ENCODE results near the gene CES1.
"Not testable (repeated sequence)": the region's sequence is repeated elsewhere in the genome, so short reads cannot be mapped to it uniquely, and the experiment has no call there.

Gene CES1

DNA sequence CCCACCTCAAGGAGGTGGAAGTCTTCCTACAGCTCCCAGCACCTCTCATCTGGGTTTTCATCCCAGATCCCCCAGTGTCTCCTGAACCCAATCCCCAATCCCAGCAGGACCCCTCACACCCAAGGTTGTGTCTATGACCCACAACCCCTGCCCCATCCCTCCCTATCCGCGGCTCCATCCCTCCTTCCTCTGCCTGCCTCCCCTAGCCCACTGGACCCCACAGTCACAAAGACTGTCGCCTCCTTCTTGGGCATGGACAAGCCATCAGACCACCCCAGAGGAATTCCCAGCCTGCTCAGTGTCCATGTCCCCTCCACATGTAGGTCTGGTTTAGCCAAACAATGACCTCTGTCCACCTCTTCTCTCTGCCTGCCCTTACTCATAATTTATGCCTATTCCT is 12.3 kb downstream of the CES1 start:
- TF ChIP-seq, protein P1, sequence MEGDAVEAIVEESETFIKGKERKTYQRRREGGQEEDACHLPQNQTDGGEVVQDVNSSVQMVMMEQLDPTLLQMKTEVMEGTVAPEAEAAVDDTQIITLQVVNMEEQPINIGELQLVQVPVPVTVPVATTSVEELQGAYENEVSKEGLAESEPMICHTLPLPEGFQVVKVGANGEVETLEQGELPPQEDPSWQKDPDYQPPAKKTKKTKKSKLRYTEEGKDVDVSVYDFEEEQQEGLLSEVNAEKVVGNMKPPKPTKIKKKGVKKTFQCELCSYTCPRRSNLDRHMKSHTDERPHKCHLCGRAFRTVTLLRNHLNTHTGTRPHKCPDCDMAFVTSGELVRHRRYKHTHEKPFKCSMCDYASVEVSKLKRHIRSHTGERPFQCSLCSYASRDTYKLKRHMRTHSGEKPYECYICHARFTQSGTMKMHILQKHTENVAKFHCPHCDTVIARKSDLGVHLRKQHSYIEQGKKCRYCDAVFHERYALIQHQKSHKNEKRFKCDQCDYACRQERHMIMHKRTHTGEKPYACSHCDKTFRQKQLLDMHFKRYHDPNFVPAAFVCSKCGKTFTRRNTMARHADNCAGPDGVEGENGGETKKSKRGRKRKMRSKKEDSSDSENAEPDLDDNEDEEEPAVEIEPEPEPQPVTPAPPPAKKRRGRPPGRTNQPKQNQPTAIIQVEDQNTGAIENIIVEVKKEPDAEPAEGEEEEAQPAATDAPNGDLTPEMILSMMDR (IDR thresholded peaks at IDR 0.05; ENCODE audit: low read depth, low read length) = no peak
- H3K4me3 ChIP-seq (ENCODE audit: low read depth, low read length) = no peak overlapping the region

DNA sequence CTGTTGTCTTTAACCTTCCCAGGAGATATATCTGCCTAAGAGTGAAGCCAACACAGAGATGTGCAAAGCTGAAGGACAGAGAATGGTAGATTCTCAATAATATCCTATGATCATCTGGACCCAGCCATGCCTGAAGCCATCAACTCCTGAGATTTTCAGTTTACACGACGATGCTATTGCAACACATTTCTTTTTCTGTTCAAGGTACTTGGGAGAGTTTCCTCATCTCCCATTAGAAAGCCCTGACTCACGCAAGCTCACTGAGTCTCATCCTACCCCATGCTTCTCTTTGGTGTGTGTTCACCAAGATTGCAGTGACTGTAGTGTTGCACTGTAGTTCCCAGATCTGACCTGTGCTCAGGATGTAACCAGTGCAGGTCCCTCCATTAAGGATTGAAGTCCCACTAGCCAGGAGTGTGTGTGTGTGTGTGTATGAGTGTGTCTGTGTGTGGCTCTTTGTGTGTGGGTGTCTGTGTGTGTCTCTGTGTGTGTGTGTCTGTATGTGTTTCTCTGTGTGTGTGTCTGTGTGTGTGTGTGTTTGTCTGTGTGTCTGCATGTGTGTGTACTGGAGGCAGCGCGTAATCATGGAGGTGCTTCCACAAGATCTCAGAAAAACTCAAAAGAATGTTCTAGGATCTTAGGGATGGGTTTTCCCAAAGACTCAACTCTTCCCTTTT is 15.5 kb downstream of the CES1 start:
- TF ChIP-seq, protein P1 (IDR thresholded peaks at IDR 0.05; ENCODE audit: low read depth, low read length) = no peak
- no peak overlapping the region for H3K4me3 ChIP-seq (ENCODE audit: low read depth, low read length)

DNA sequence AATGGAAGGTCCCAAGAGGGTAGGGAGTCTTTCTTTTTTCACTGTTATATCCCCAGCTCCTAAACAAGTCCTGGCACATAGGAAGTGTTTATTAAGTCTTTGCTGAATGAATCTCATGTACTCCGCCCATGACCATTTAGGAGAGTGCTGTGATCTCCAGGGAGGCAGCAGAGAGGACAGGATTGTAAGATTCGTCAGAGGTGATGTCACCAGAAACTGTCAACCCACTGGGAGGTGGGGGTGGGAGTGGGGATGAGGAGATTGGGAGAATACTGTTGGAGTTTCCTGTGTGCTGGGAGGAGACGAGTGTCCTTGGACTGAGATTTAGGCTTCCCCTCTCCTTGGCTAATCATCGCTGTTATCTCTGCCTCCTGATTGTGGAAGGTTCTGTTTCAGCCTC is 16.7 kb downstream of the CES1 start:
- H3K4me3 ChIP-seq (ENCODE audit: low read depth, low read length) = not testable (repeated sequence)

DNA sequence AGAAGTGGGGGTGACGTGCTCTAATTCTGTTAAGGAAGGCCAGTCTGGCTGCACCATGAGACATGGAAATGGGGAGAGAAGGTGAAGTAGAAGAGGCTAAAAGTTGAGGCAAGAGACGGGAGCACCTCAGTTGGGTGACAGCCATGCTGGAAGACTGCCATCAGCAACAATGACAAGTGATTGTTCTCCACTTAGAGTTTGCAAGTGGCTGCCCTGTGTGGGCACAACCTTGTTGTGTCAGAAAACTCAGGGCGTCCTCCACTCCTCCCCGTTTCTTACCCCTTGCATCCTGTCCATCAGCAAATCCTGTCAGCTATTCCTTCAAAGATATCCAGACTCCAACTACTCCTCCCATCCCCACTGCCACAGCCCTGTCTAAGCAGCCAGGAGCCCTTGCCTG is 17.6 kb downstream of the CES1 start:
- TF ChIP-seq, protein P1 (IDR thresholded peaks at IDR 0.05; ENCODE audit: low read depth, low read length) = no peak
- H3K4me3 ChIP-seq (ENCODE audit: low read depth, low read length) = no peak overlapping the region

DNA sequence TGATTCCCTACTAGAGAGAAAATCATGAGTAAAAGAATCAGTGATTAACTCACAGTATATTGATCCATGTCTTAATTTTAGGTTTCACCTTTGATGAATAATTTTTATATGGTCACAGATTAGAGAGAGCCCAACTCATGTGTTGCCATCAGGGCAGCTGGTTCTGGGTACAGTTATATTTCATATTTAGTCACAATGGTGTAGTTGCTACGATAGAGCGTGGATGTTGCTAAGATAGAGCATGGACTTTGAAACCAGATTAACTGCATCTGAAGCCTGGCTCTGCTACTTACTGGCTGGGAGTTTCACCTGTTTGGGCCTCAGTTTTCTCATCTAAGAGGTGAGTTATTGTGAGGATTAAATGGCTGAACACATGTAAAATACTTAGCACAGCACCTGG is 18.7 kb downstream of the CES1 start:
- H3K4me3 ChIP-seq (ENCODE audit: low read depth, low read length) = not testable (repeated sequence)

DNA sequence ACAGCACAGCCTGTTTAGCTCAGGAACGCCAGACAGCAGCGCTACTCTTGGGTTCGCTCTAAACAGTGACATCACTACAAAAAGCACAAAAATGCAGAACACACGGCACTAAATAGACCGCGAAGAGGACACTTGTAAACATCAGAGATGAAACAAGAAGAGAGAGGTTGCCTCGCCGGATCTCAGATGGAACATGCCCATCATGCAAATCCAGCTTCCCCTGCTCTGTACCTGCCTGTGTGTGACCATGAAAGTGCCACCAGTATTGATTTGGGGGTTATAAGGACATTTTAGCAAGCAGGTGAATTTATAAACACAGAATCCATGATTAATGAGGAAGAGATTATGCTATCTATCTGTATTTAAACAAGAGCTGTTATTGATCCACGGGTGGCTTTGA is 19.2 kb downstream of the CES1 start:
- not testable (repeated sequence) for H3K4me3 ChIP-seq (ENCODE audit: low read depth, low read length)

DNA sequence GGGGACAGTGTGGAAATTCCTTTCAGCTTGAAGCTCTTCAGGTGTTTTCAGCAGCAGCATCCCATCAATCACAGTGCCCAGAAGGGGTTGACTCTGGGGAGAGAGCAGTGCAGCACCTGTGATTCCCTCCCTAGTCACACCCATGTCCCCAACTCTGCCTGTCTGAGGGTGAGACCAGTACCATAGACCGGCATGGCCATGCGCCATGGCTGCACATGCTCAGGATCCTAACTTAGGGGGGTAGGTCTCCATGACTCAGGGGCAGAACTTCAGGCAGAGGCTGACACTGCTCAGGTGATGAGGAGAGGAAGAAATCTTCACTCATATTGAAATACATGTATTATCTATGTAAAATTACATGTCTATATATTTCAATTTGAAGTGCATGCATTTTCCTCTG is 19.9 kb downstream of the CES1 start:
- H3K4me3 ChIP-seq (ENCODE audit: low read depth, low read length) = no peak overlapping the region
- TF ChIP-seq, protein P1 (IDR thresholded peaks at IDR 0.05; ENCODE audit: low read depth, low read length) = no peak

DNA sequence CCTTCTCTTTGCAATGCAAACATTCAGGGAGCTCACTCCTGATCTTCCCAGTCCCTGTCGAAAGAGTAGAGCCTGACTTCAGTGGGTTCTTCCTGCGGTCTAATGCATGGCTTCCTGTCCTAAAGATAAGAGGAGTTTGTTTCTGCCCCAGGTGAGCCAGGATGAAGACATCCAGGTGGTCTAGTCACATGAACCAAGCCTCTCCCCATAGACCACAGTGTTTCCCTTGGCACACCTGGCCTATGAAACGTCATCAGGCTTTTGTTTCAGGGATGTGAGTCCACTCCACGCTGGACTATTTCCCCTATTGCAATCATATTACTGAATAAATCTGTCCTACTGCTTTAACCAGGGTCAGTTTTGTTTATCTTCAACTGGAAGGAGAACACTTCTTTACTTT is 21.1 kb downstream of the CES1 start:
- TF ChIP-seq, protein P1 (IDR thresholded peaks at IDR 0.05; ENCODE audit: low read depth, low read length) = no peak
- H3K4me3 ChIP-seq (ENCODE audit: low read depth, low read length) = no peak overlapping the region

DNA sequence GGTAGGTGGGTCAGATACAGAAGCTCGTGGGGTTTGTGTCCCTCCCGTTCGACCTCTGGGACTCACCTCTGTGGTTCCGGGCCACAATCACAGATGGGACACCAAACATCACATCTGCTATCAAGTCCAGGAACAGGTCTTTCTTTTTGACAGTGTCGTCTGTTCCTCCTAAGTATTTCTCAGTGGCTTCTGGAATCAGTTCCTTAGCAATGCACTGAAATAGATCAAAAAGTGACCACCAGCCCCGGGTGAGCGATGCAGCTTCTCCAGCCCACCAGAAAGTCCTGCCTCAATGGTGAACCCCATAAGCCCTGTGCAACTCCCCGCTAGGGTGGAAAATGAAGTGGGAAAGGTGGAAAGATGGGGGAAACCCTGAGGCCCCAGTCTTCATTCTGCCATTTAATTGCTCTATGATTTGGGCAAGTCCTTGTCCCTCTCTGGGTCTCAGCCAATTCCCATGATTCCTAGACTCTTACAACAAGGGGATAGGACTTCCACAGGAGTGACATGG is 22.4 kb downstream of the CES1 start:
- no peak overlapping the region for H3K4me3 ChIP-seq (ENCODE audit: low read depth, low read length)
- TF ChIP-seq, protein P1 (IDR thresholded peaks at IDR 0.05; ENCODE audit: low read depth, low read length) = no peak

Measured in WI38 (cell line).